Neural cell (in vitro differentiated cells): ENCODE measurements around the gene MAPT. TPM values are rescaled to one million over a fixed set of nuclear protein-coding genes. Genes with fewer than 3 reads are reported as not detected.

Experiments
- H2AFZ ChIP-seq: fragments of 200-600, 300-800 bp; sonication (generic), shearing (Covaris generic); 2 replicates; pipeline ENCODE4 v1.6.0; 2014; ENCODE audit warnings: low read depth, mild to moderate bottlenecking, antibody characterized with exemption, low read length, moderate library complexity
- H3F3A ChIP-seq: fragments of 200-600 bp; shearing (Covaris generic); 2 replicates; pipeline ENCODE4 v1.6.1; 2016; ENCODE audit warnings: mild to moderate bottlenecking, moderate library complexity, mixed read lengths, antibody characterized with exemption, low read length; ENCODE audit not compliant: insufficient read depth, poor library complexity, severe bottlenecking
- H3K27ac ChIP-seq: fragments of 200-600, 300-800 bp; sonication (generic), shearing (Covaris generic); 2 replicates; pipeline ENCODE4 v1.5.1; 2014; ENCODE audit warnings: mild to moderate bottlenecking, low read length, moderate library complexity
- H3K27me3 ChIP-seq: fragments of 300-800, 200-600 bp; sonication (generic), shearing (Covaris generic); 2 replicates; pipeline ENCODE4 v1.6.0; 2014; ENCODE audit warnings: mild to moderate bottlenecking, low read depth, low read length, moderate library complexity; ENCODE audit not compliant: insufficient read depth
- H3K36me3 ChIP-seq: fragments of 300-800, 200-600 bp; sonication (generic), shearing (Covaris generic); 2 replicates; pipeline ENCODE4 v1.5.1; 2014; ENCODE audit warnings: mild to moderate bottlenecking, antibody characterized with exemption, low read length, moderate library complexity; ENCODE audit not compliant: insufficient read depth
- H3K4me2 ChIP-seq: fragments of 300-800, 200-600 bp; sonication (generic), shearing (Covaris generic); 2 replicates; pipeline ENCODE4 v1.6.0; 2014; ENCODE audit warnings: mild to moderate bottlenecking, low read length
- H3K4me3 ChIP-seq: fragments of 300-800, 200-600 bp; sonication (generic), shearing (Covaris generic); 2 replicates; pipeline ENCODE4 v1.5.1; 2014; ENCODE audit warnings: mild to moderate bottlenecking, low read length, moderate library complexity
- H3K79me2 ChIP-seq: fragments of 200-600 bp; shearing (Covaris generic); replicated peaks from 2 replicates; pipeline ENCODE4 v1.6.0; 2014; ENCODE audit warnings: mild to moderate bottlenecking, low read length, moderate library complexity; ENCODE audit not compliant: insufficient read depth
- H3K9ac ChIP-seq: fragments of 300-800, 200-600 bp; sonication (generic), shearing (Covaris generic); 2 replicates; pipeline ENCODE4 v1.6.1; 2016; ENCODE audit warnings: mild to moderate bottlenecking, low read length, mixed read lengths
- H3K9me2 ChIP-seq: fragments of 200-600 bp; shearing (Covaris generic); 2 replicates; pipeline ENCODE4 v1.6.1; 2016; ENCODE audit warnings: mild to moderate bottlenecking, low read length, mixed read lengths; ENCODE audit not compliant: insufficient read depth
- H3K9me3 ChIP-seq: fragments of 200-600, 300-800 bp; sonication (generic), shearing (Covaris generic); 2 replicates; pipeline ENCODE4 v1.6.1; 2016; ENCODE audit warnings: mild to moderate bottlenecking, mixed run types, low read length, moderate library complexity, mixed read lengths
- H4K20me1 ChIP-seq: fragments of 200-600 bp; shearing (Covaris generic); 2 replicates; pipeline ENCODE4 v1.6.1; 2016; ENCODE audit warnings: mild to moderate bottlenecking, mixed run types; ENCODE audit not compliant: insufficient read depth
- CTCF ChIP-seq: fragments of 450-650 bp; IDR thresholded peaks from 2 replicates; pipeline ENCODE4 v1.5.1; 2014; ENCODE audit warnings: antibody characterized with exemption, mild to moderate bottlenecking, moderate library complexity; ENCODE audit not compliant: poor library complexity, severe bottlenecking
- EP300 ChIP-seq: fragments of 450-650 bp; conservative IDR thresholded peaks from 2 replicates; pipeline ENCODE4 v1.6.1; 2014; ENCODE audit warnings: antibody characterized with exemption, mild to moderate bottlenecking, moderate library complexity; ENCODE audit not compliant: poor library complexity, severe bottlenecking
- EZH2 ChIP-seq: fragments of 200-600, 300-800 bp; shearing (Covaris generic), sonication (generic); IDR thresholded peaks from 2 replicates; pipeline ENCODE4 v1.6.1; 2014; ENCODE audit warnings: antibody characterized with exemption, low read length, borderline replicate concordance, mild to moderate bottlenecking; ENCODE audit not compliant: insufficient read depth, poor library complexity, severe bottlenecking
- MXI1 ChIP-seq: fragments of 450-650 bp; conservative IDR thresholded peaks from 2 replicates; pipeline ENCODE4 v1.6.1; 2014; ENCODE audit warnings: antibody characterized with exemption, mild to moderate bottlenecking; ENCODE audit not compliant: poor library complexity, severe bottlenecking
- POLR2AphosphoS5 ChIP-seq: IDR thresholded peaks from 2 replicates; pipeline ENCODE4 v1.6.1; 2012
- RAD21 ChIP-seq: fragments of 450-650 bp; conservative IDR thresholded peaks from 2 replicates; pipeline ENCODE4 v1.6.1; 2014; ENCODE audit warnings: antibody characterized with exemption, mild to moderate bottlenecking, moderate library complexity
- REST ChIP-seq: IDR thresholded peaks from 2 replicates; pipeline ENCODE4 v1.6.1; 2012; ENCODE audit warnings: borderline replicate concordance
- SMC3 ChIP-seq: fragments of 450-650 bp; conservative IDR thresholded peaks from 2 replicates; pipeline ENCODE4 v1.6.1; 2014; ENCODE audit warnings: antibody characterized with exemption, mild to moderate bottlenecking, moderate library complexity; ENCODE audit not compliant: poor library complexity
- TAF1 ChIP-seq: IDR thresholded peaks from 2 replicates; pipeline ENCODE4 v1.6.1; 2012; ENCODE audit warnings: low read depth
- polyA plus RNA-seq: library from polyadenylated mRNA; depleted of rRNA; stranded (reverse); fragments of >200 nt; gene quantifications from 2 replicates; pipeline ENCODE4 v1.2.3, GENCODE V29; 2014

Gene MAPT
- polyA plus RNA-seq, 1 donor from 2014 or later = 94.5 TPM

GRCh38 chr17:45946841-45947256 is 52.5 kb downstream of the MAPT start:
- Histone ChIP-seq H3K9ac (no peak overlapping the region), H3K4me2 (no peak overlapping the region), H2AFZ (no peak overlapping the region), H3K27ac (no peak overlapping the region), H4K20me1 (peaks cover 56% of the 10 kb centered on the region), H3K36me3 (no peaks in the 10 kb centered on the region), H3K27me3 (no peaks in the 10 kb centered on the region), H3F3A (no peaks in the 10 kb centered on the region), H3K9me3 (no peaks in the 10 kb centered on the region), H3K9me2 (no peaks in the 10 kb centered on the region), H3K4me3 (no peak overlapping the region), H3K79me2 (no peaks in the 10 kb centered on the region)
- no peak for TF ChIP-seq POLR2AphosphoS5

GRCh38 chr17:45948498-45948880 is 54.1 kb downstream of the MAPT start:
- Histone ChIP-seq H3K27ac (no peak overlapping the region), H3K4me3 (no peak overlapping the region), H3K4me2 (no peak overlapping the region), H3F3A (no peaks in the 10 kb centered on the region), H4K20me1 (peaks cover 51% of the 10 kb centered on the region), H3K79me2 (no peaks in the 10 kb centered on the region), H3K9ac (no peak overlapping the region), H3K9me3 (no peaks in the 10 kb centered on the region), H2AFZ (no peak overlapping the region), H3K9me2 (no peaks in the 10 kb centered on the region), H3K36me3 (no peaks in the 10 kb centered on the region), H3K27me3 (no peaks in the 10 kb centered on the region)
- TF ChIP-seq TAF1 (no peak), REST (no peak), EZH2 (no peak), EP300 (no peak), RAD21 (no peak), MXI1 (no peak), CTCF (no peak), POLR2AphosphoS5 (no peak), SMC3 (no peak)
